ENCODE data around the gene SFMBT1.

The SFMBT1 gene

DNA sequence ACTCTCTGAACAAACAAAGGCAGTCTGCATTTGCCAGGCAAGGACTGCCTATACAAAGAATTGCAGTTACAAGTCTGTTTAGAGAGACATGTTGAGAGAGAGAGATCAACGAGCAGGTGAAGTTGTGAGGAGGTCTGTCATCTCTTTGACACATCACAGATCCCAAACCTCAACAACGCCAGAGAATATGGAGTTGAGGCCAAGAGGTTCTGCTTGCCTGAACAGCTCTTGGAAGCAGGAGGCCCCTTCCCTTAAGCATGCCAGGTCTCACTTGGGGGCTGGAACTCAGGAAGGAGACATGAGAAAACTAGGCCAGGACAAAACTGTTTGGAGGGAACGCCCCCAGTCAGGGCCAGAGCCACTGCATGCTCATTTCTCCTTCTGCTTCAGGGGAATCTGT lies 188.7 kb downstream of the SFMBT1 start:
- DNase-seq (ENCODE audit: low spot score) (no peak), ATAC-seq (ENCODE audit: low read depth) (no peak)
- Histone ChIP-seq H3K4me1 (ENCODE audit: insufficient read depth, poor library complexity, severe bottlenecking) (no peaks in the 10 kb centered on the region), H3K4me3 (ENCODE audit: severe bottlenecking) (no peak overlapping the region), H3K9me3 (ENCODE audit: severe bottlenecking) (no peaks in the 10 kb centered on the region), H3K27me3 (ENCODE audit: insufficient read depth, poor library complexity, severe bottlenecking) (no peaks in the 10 kb centered on the region), H3K27ac (ENCODE audit: poor library complexity, severe bottlenecking) (no peak overlapping the region), H3K36me3 (ENCODE audit: low read depth) (no peaks in the 10 kb centered on the region)
- TF ChIP-seq, protein P1, sequence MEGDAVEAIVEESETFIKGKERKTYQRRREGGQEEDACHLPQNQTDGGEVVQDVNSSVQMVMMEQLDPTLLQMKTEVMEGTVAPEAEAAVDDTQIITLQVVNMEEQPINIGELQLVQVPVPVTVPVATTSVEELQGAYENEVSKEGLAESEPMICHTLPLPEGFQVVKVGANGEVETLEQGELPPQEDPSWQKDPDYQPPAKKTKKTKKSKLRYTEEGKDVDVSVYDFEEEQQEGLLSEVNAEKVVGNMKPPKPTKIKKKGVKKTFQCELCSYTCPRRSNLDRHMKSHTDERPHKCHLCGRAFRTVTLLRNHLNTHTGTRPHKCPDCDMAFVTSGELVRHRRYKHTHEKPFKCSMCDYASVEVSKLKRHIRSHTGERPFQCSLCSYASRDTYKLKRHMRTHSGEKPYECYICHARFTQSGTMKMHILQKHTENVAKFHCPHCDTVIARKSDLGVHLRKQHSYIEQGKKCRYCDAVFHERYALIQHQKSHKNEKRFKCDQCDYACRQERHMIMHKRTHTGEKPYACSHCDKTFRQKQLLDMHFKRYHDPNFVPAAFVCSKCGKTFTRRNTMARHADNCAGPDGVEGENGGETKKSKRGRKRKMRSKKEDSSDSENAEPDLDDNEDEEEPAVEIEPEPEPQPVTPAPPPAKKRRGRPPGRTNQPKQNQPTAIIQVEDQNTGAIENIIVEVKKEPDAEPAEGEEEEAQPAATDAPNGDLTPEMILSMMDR (IDR thresholded peaks at IDR 0.05; ENCODE audit: poor library complexity, severe bottlenecking) = no peak

DNA sequence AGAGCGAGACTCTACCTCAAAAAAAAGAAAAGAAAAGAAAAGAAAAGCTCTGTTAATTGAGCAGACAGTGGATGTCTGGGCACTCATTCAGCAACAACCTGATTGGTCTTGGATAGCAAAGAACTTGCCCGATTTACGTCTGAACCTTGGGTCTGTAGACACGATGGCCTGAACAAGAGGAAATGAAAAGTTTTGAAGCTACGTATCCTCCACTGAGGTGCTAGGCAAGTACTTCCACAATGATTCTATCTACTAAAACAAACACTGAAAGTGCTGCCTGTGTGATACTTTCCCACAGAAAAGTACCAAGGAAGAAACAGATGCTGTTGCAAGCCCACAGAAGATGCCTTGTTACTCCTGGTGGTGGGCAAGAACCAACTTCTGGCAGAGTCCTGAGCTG lies 189.2 kb downstream of the SFMBT1 start:
- H3K27me3 ChIP-seq (ENCODE audit: insufficient read depth, poor library complexity, severe bottlenecking) = no peaks in the 10 kb centered on the region
- H3K4me1 ChIP-seq (ENCODE audit: insufficient read depth, poor library complexity, severe bottlenecking) = no peaks in the 10 kb centered on the region
- TF ChIP-seq, protein P1 (IDR thresholded peaks at IDR 0.05; ENCODE audit: poor library complexity, severe bottlenecking) = no peak
- ATAC-seq (ENCODE audit: low read depth) (no peak), DNase-seq (ENCODE audit: low spot score) (no peak)
- H3K36me3 ChIP-seq (ENCODE audit: low read depth) = peaks cover 3% of the 10 kb centered on the region; the same call in 1 of the 2 replicates
- no peaks in the 10 kb centered on the region for H3K9me3 ChIP-seq (ENCODE audit: severe bottlenecking)
- no peak overlapping the region for H3K4me3 ChIP-seq (ENCODE audit: severe bottlenecking)
- H3K27ac ChIP-seq (ENCODE audit: poor library complexity, severe bottlenecking) = no peak overlapping the region

GRCh38 chr3:52854013-52854412 lies 191.9 kb downstream of the SFMBT1 start:
- ATAC-seq (ENCODE audit: low read depth) = no peak
- TF ChIP-seq, protein P1 (IDR thresholded peaks at IDR 0.05; ENCODE audit: poor library complexity, severe bottlenecking) = no peak
- H3K36me3 ChIP-seq (ENCODE audit: low read depth) = peaks cover 9% of the 10 kb centered on the region; the same call in 1 of the 2 replicates

More at GRCh38 chr3:52854013-52854412, 191.9 kb downstream of the SFMBT1 start:
- no peak overlapping the region for H3K27ac ChIP-seq (ENCODE audit: poor library complexity, severe bottlenecking)
- H3K9me3 ChIP-seq (ENCODE audit: severe bottlenecking) = no peaks in the 10 kb centered on the region
- H3K4me1 ChIP-seq (ENCODE audit: insufficient read depth, poor library complexity, severe bottlenecking) = no peaks in the 10 kb centered on the region
- no peak for DNase-seq (ENCODE audit: low spot score)
- no peak overlapping the region for H3K4me3 ChIP-seq (ENCODE audit: severe bottlenecking)
- H3K27me3 ChIP-seq (ENCODE audit: insufficient read depth, poor library complexity, severe bottlenecking) = no peaks in the 10 kb centered on the region
